A549 (cell line): Measurements from ENCODE around the gene CDH6.

Experiments
- BHLHE40 ChIP-seq: IDR thresholded peaks from 2 replicates; pipeline ENCODE4 v1.6.1; 2012; ENCODE audit warnings: low read depth, low read length, inconsistent platforms
- CEBPB ChIP-seq, 2 experiments: fragments of >200 bp in 1 of 2; sonication (Bioruptor Twin) in 1 of 2; formaldehyde crosslinking in 1 of 2; IDR thresholded peaks; 2 replicates each; pipeline ENCODE4 v1.6.1; 2012 to 2016
- CTCF ChIP-seq: fragments of >200 bp; sonication (Bioruptor Twin); formaldehyde crosslinking; IDR thresholded peaks from 3 replicates; pipeline ENCODE4 v1.5.1; 2016
- EHMT2 ChIP-seq: fragments of 200-600 bp; sonication (generic); IDR thresholded peaks from 2 replicates; pipeline ENCODE4 v1.6.1; 2016; ENCODE audit warnings: antibody characterized with exemption, low read depth, mild to moderate bottlenecking, moderate library complexity
- EP300 ChIP-seq, 2 experiments: fragments of >200 bp; sonication (Bioruptor Twin); formaldehyde crosslinking; IDR thresholded peaks; 2 replicates in 1 of 2; 3 replicates in 1 of 2; pipeline ENCODE4 v1.6.1; 2016 to 2017
- ESRRA ChIP-seq: fragments of 150-350 bp; IDR thresholded peaks from 2 replicates; pipeline ENCODE4 v1.6.1; 2014; ENCODE audit warnings: mild to moderate bottlenecking, low read length, borderline replicate concordance
- MAZ ChIP-seq: fragments of 150-350 bp; IDR thresholded peaks from 2 replicates; pipeline ENCODE4 v1.6.1; 2014; ENCODE audit warnings: antibody characterized with exemption, low read depth, low read length, borderline replicate concordance
- POLR2A ChIP-seq: IDR thresholded peaks from 2 replicates; pipeline ENCODE4 v1.6.1; 2012; ENCODE audit warnings: mild to moderate bottlenecking, low read length
- RNF2 ChIP-seq: fragments of 200-600 bp; sonication (generic); IDR thresholded peaks from 2 replicates; pipeline ENCODE4 v1.6.1; 2016; ENCODE audit warnings: low read depth, mild to moderate bottlenecking, antibody characterized with exemption, moderate library complexity, borderline replicate concordance
- SMC3 ChIP-seq: fragments of >200 bp; sonication (Bioruptor Twin); formaldehyde crosslinking; IDR thresholded peaks from 3 replicates; pipeline ENCODE4 v1.6.1; 2018; ENCODE audit warnings: inconsistent platforms
- ZFP36 ChIP-seq: fragments of 450-650 bp; IDR thresholded peaks from 2 replicates; pipeline ENCODE4 v1.6.1; 2014; ENCODE audit warnings: borderline replicate concordance; ENCODE audit not compliant: partially characterized antibody

GRCh38 chr5:31372124-31372523 is 178.6 kb downstream of the CDH6 start:
- TF ChIP-seq RNF2 (no peak), SMC3 (no peak), POLR2A (no peak), BHLHE40 (no peak), CTCF (no peak), ESRRA (no peak), EHMT2 (no peak), MAZ (no peak), CEBPB (IDR thresholded peaks at IDR 0.05) (no peak), ZFP36 (no peak), EP300 (IDR thresholded peaks at IDR 0.05) (no peak)
